ENCODE data around the gene RTL10. TPM values are rescaled to one million over a fixed set of nuclear protein-coding genes. Genes with fewer than 3 reads are reported as not detected.

The RTL10 gene
- total and polyA plus RNA-seq, 10 of the 15 experiments (the other 5 are each of a cell fraction or from before 2014, with no cell fraction given): 5.3 to 18.1 (median 10.3) TPM

DNA sequence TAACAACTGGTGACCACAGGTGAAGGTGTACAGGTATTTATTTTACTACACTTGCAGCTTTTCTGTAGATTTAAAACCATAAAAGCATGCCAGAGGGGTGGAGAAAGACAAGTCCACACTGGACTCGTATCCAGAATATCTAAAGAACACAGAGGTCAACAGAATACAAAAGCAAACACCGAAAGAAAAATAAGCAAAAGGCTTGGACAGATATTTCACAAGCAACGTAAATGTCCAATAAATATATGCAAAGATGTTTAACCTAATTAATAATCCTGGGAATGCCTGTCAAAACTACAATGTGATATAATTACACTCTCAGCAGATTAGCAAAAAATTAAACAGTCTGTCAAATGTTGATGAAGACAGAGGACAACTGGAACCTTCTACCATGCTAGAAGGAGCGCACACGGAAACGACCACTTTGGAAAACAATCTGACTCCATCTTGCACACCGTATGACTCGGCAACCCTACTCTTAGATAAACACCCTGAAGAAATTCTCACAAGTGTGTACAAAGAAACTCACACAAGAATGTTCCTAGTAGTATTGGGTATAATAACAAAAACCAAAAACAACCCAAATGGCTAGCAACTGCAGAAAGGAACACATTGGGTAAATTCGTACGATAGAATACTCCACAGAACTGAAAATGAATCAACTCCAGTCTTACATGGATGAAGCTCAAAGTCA, 27.2 kb downstream of the RTL10 start (continued):
- TF ChIP-seq, protein P1, sequence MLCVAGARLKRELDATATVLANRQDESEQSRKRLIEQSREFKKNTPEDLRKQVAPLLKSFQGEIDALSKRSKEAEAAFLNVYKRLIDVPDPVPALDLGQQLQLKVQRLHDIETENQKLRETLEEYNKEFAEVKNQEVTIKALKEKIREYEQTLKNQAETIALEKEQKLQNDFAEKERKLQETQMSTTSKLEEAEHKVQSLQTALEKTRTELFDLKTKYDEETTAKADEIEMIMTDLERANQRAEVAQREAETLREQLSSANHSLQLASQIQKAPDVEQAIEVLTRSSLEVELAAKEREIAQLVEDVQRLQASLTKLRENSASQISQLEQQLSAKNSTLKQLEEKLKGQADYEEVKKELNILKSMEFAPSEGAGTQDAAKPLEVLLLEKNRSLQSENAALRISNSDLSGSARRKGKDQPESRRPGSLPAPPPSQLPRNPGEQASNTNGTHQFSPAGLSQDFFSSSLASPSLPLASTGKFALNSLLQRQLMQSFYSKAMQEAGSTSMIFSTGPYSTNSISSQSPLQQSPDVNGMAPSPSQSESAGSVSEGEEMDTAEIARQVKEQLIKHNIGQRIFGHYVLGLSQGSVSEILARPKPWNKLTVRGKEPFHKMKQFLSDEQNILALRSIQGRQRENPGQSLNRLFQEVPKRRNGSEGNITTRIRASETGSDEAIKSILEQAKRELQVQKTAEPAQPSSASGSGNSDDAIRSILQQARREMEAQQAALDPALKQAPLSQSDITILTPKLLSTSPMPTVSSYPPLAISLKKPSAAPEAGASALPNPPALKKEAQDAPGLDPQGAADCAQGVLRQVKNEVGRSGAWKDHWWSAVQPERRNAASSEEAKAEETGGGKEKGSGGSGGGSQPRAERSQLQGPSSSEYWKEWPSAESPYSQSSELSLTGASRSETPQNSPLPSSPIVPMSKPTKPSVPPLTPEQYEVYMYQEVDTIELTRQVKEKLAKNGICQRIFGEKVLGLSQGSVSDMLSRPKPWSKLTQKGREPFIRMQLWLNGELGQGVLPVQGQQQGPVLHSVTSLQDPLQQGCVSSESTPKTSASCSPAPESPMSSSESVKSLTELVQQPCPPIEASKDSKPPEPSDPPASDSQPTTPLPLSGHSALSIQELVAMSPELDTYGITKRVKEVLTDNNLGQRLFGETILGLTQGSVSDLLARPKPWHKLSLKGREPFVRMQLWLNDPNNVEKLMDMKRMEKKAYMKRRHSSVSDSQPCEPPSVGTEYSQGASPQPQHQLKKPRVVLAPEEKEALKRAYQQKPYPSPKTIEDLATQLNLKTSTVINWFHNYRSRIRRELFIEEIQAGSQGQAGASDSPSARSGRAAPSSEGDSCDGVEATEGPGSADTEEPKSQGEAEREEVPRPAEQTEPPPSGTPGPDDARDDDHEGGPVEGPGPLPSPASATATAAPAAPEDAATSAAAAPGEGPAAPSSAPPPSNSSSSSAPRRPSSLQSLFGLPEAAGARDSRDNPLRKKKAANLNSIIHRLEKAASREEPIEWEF (IDR thresholded peaks at IDR 0.05; ENCODE audit: insufficient replicate concordance, low read depth, low read length): no peak
- TF ChIP-seq EED (IDR thresholded peaks at IDR 0.05; ENCODE audit: low read depth) (no peak), KAT2A (conservative IDR thresholded peaks at IDR 0.05; ENCODE audit: control insufficient read depth, low read depth, low read length) (no peak), FOXK2 (IDR thresholded peaks at IDR 0.05) (no peak), EZH2 (IDR thresholded peaks at IDR 0.05; ENCODE audit: borderline replicate concordance, control insufficient read depth, low read depth, low read length) (no peak), HCFC1 (IDR thresholded peaks at IDR 0.05; ENCODE audit: low read length) (no peak), CHD4 (IDR thresholded peaks at IDR 0.05) (no peak)

DNA sequence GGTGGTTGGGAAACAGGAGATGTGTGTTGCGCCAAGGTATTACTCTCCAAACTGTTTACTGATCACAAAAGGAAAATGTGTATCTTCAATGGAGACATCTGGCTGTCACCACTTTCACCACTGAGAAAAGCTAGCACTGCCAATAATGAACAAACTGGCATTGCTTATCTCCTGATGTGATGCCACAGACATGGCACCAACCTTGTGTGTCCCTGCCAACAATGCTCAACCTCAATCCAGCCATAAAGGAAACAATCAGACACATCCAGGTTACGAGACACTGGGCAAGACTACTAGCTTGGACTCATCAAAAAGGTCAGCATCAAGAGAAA, 28.1 kb downstream of the RTL10 start:
- SMC1A ChIA-PET (ENCODE audit: uncharacterized antibody, unreplicated experiment): interaction anchor here (1.0 kb wide), 1 partner anchor 53 kb away, joined by 3 read pairs; no protein-coding TSS in a partner anchor
- no peaks in the 10 kb centered on the region for H3K79me2 ChIP-seq (ENCODE audit: control insufficient read depth, insufficient read depth, low read length)
- intact Hi-C loops (cut with micrococcal nuclease; ENCODE audit: unreplicated experiment): no loop called here

More for the DNA sequence above, 28.1 kb downstream of the RTL10 start:
- Histone ChIP-seq H3K27me3 (replicated peaks in 1 of 2; ENCODE audit: control insufficient read depth in 2 of 2, insufficient read depth in 2 of 2, low read length in 1 of 2) (no peaks in the 10 kb centered on the region), H3K4me1 (ENCODE audit: control insufficient read depth, insufficient read depth, low read length) (no peaks in the 10 kb centered on the region), H3K4me3 (no peak overlapping the region), H3K9ac (ENCODE audit: control insufficient read depth, insufficient read depth, low read length) (no peak overlapping the region), H3K36me3 (ENCODE audit: control insufficient read depth in 2 of 2, insufficient read depth in 2 of 2, low read length in 1 of 2) (no peaks in the 10 kb centered on the region), H3K9me3 (replicated peaks; ENCODE audit: control insufficient read depth, insufficient read depth, low read length) (no peaks in the 10 kb centered on the region), H3K4me2 (ENCODE audit: control insufficient read depth, insufficient read depth) (no peak overlapping the region), H4K20me1 (ENCODE audit: control insufficient read depth, insufficient read depth) (no peaks in the 10 kb centered on the region), H2AFZ (ENCODE audit: control insufficient read depth, low read depth, low read length) (no peak overlapping the region), H3K27ac (ENCODE audit: control insufficient read depth, insufficient read depth) (no peak overlapping the region)
- ChIA-PET POLR2A (no interaction called here), RAD21 (ENCODE audit: unreplicated experiment) (no interaction called here), CTCF (no interaction called here)
- ATAC-seq (no peak), DNase-seq (ENCODE audit: low read depth, low spot score) (no peak), FAIRE-seq (no peak)
- no TSS peak for BruUV-seq (replicated peaks)
- in situ Hi-C loops (cut with MboI): no loop called here
- 91% methylated on average over 2 of the region's 2 CpGs for WGBS (ENCODE audit: insufficient coverage, insufficient replicate concordance, low lambda C conversion rate, missing lambda C conversion rate)
- TF ChIP-seq HDAC2 (IDR thresholded peaks at IDR 0.05): no peak
- TF ChIP-seq, protein P2, sequence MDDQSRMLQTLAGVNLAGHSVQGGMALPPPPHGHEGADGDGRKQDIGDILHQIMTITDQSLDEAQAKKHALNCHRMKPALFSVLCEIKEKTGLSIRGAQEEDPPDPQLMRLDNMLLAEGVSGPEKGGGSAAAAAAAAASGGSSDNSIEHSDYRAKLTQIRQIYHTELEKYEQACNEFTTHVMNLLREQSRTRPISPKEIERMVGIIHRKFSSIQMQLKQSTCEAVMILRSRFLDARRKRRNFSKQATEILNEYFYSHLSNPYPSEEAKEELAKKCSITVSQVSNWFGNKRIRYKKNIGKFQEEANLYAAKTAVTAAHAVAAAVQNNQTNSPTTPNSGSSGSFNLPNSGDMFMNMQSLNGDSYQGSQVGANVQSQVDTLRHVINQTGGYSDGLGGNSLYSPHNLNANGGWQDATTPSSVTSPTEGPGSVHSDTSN (IDR thresholded peaks at IDR 0.05; ENCODE audit: insufficient replicate concordance, low read depth, low read length): no peak
- TF ChIP-seq RB1 (IDR thresholded peaks at IDR 0.05; ENCODE audit: borderline replicate concordance): no peak
- TF ChIP-seq MTA3 (IDR thresholded peaks at IDR 0.05; ENCODE audit: borderline replicate concordance, low read length): no peak
- TF ChIP-seq IKZF1 (conservative IDR thresholded peaks at IDR 0.05): no peak
- no peak for TF ChIP-seq TAF1 (IDR thresholded peaks at IDR 0.05; ENCODE audit: borderline replicate concordance, low read depth, low read length)
- TF ChIP-seq, protein P3, sequence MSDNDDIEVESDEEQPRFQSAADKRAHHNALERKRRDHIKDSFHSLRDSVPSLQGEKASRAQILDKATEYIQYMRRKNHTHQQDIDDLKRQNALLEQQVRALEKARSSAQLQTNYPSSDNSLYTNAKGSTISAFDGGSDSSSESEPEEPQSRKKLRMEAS (IDR thresholded peaks at IDR 0.05; ENCODE audit: low read depth, low read length): no peak
- TF ChIP-seq, protein P4, sequence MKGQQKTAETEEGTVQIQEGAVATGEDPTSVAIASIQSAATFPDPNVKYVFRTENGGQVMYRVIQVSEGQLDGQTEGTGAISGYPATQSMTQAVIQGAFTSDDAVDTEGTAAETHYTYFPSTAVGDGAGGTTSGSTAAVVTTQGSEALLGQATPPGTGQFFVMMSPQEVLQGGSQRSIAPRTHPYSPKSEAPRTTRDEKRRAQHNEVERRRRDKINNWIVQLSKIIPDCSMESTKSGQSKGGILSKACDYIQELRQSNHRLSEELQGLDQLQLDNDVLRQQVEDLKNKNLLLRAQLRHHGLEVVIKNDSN (IDR thresholded peaks at IDR 0.05; ENCODE audit: borderline replicate concordance, extremely low read length, insufficient read depth, low read depth, low read length): no peak
- no peak for TF ChIP-seq SREBF2 (IDR thresholded peaks at IDR 0.05; ENCODE audit: low read length)
